H1 (cell line): ENCODE measurements around the gene HMCN1.

Source experiments
- CHD7 ChIP-seq: fragments of 300-600 bp; sonication (generic); IDR thresholded peaks from 2 replicates; pipeline ENCODE4 v1.7.1; 2012; ENCODE audit warnings: low read length, moderate library complexity, mild to moderate bottlenecking, inconsistent platforms; ENCODE audit not compliant: insufficient replicate concordance
- CTCF ChIP-seq, 3 experiments: IDR thresholded peaks; 1 replicate in 2 of 3; 2 replicates in 1 of 3; pipeline versions ENCODE4 v1.5.1 to v1.6.1; 2011; ENCODE audit warnings: low read length in 3 of 3, mild to moderate bottlenecking in 3 of 3, inconsistent platforms in 2 of 3, low read depth in 1 of 3, moderate library complexity in 1 of 3; ENCODE audit not compliant: insufficient read depth in 1 of 3; ENCODE audit errors: control extremely low read depth in 1 of 3
- EGR1 ChIP-seq: IDR thresholded peaks from 2 replicates; pipeline ENCODE4 v1.6.1; 2011; ENCODE audit warnings: low read depth, low read length, borderline replicate concordance
- EP300 ChIP-seq, 2 experiments: IDR thresholded peaks; 1 replicate in 1 of 2; 2 replicates in 1 of 2; pipeline ENCODE4 v1.6.1; 2011 to 2012; ENCODE audit warnings: low read depth in 2 of 2, low read length in 2 of 2, mild to moderate bottlenecking in 2 of 2, borderline replicate concordance in 1 of 2, inconsistent platforms in 1 of 2, moderate library complexity in 1 of 2
- EZH2 ChIP-seq: fragments of 200-600 bp; sonication (generic); IDR thresholded peaks from 2 replicates; pipeline ENCODE4 v1.7.1; 2012; ENCODE audit warnings: low read depth, mild to moderate bottlenecking, moderate library complexity, low read length, inconsistent platforms; ENCODE audit not compliant: severe bottlenecking
- MAX ChIP-seq: IDR thresholded peaks from 2 replicates; pipeline ENCODE4 v1.6.1; 2012; ENCODE audit warnings: inconsistent platforms
- POLR2A ChIP-seq, 2 experiments: IDR thresholded peaks; 1 replicate in 1 of 2; 2 replicates in 1 of 2; pipeline ENCODE4 v1.6.1; 2011; ENCODE audit warnings: low read depth in 2 of 2, low read length in 2 of 2, mild to moderate bottlenecking in 2 of 2; ENCODE audit errors: control extremely low read depth in 1 of 2
- RNF2 ChIP-seq: fragments of 200-900, 300-1000 bp; sonication (generic); IDR thresholded peaks from 2 replicates; pipeline ENCODE4 v1.7.1; 2016; ENCODE audit warnings: borderline replicate concordance, low read depth, mild to moderate bottlenecking, antibody characterized with exemption, low read length; ENCODE audit not compliant: poor library complexity, severe bottlenecking; ENCODE audit errors: missing control alignments
- TAF1 ChIP-seq: IDR thresholded peaks from 2 replicates; pipeline ENCODE4 v1.6.1; 2011; ENCODE audit warnings: mild to moderate bottlenecking, low read depth, low read length
- TCF12 ChIP-seq: IDR thresholded peaks from 2 replicates; pipeline ENCODE4 v1.6.1; 2011; ENCODE audit warnings: low read depth, mild to moderate bottlenecking, low read length

GRCh38 chr1:186167096-186167668 lies 433.0 kb downstream of the HMCN1 start:
- TF ChIP-seq CTCF (IDR thresholded peaks at IDR 0.05; ENCODE audit: control extremely low read depth in 1 of 3, insufficient read depth in 1 of 3, low read depth in 1 of 3, low read length in 3 of 3) (no peak), EZH2 (no peak), POLR2A (IDR thresholded peaks at IDR 0.05; ENCODE audit: control extremely low read depth in 1 of 2, low read depth in 2 of 2, low read length in 2 of 2) (no peak), TAF1 (no peak), EP300 (IDR thresholded peaks at IDR 0.05; ENCODE audit: borderline replicate concordance in 1 of 2, low read depth in 2 of 2, low read length in 2 of 2) (no peak), TCF12 (no peak), CHD7 (no peak), MAX (no peak), EGR1 (no peak), RNF2 (no peak)
